Neutrophil (primary cell): ENCODE data around the gene CD177.
"Not testable (repeated sequence)": the region's sequence is repeated elsewhere in the genome, so short reads cannot be mapped to it uniquely, and the experiment has no call there.

Experiments
- H3K27ac ChIP-seq: fragments of 200-600 bp; sonication (generic); 2 replicates; pipeline ENCODE4 v1.5.1; 2016; ENCODE audit warnings: mild to moderate bottlenecking, moderate library complexity
- H3K27me3 ChIP-seq: fragments of 200-600 bp; sonication (generic); 2 replicates; pipeline ENCODE4 v1.6.0; 2016; ENCODE audit warnings: mild to moderate bottlenecking
- H3K36me3 ChIP-seq: fragments of 200-600 bp; sonication (generic); 2 replicates; pipeline ENCODE4 v1.5.1; 2017
- H3K4me1 ChIP-seq, 2 experiments: fragments of 200-600 bp in 1 of 2; sonication (generic) in 1 of 2; 1 replicate in 1 of 2; 2 replicates in 1 of 2; pipeline versions ENCODE4 v1.5.1 to v1.6.1; 2013 to 2016; ENCODE audit warnings: low read depth in 1 of 2, low read length in 1 of 2, mild to moderate bottlenecking in 1 of 2, moderate library complexity in 1 of 2; ENCODE audit not compliant: control insufficient read depth in 1 of 2, insufficient read depth in 1 of 2
- H3K4me3 ChIP-seq, 2 experiments: fragments of 200-600 bp in 1 of 2; sonication (generic) in 1 of 2; 1 replicate in 1 of 2; 2 replicates in 1 of 2; pipeline ENCODE4 v1.5.1; 2013 to 2016; ENCODE audit warnings: low read depth in 1 of 2, low read length in 1 of 2, mild to moderate bottlenecking in 1 of 2, moderate library complexity in 1 of 2
- H3K9me3 ChIP-seq: fragments of 200-600 bp; sonication (generic); 2 replicates; pipeline ENCODE4 v1.5.1; 2016
- CTCF ChIP-seq: fragments of 200-600 bp; sonication (generic); IDR thresholded peaks from 2 replicates; pipeline ENCODE4 v1.5.1; 2016; ENCODE audit warnings: antibody characterized with exemption

CD177 gene

GRCh38 chr19:43367822-43368221 is 14.3 kb downstream of the CD177 start:
- no peak for TF ChIP-seq CTCF
- peaks cover 2% of the 10 kb centered on the region for H3K36me3 ChIP-seq
- no peaks in the 10 kb centered on the region for H3K9me3 ChIP-seq
- H3K27ac ChIP-seq: no peak overlapping the region
- H3K4me1 ChIP-seq: peaks cover 8 to 17% of the 10 kb centered on the region in 2 experiments
- no peak overlapping the region for H3K4me3 ChIP-seq
- peaks cover 11% of the 10 kb centered on the region for H3K27me3 ChIP-seq

GRCh38 chr19:43368897-43369296 is 15.4 kb downstream of the CD177 start:
- peaks cover 8 to 17% of the 10 kb centered on the region in 2 experiments for H3K4me1 ChIP-seq
- not testable (repeated sequence) for H3K4me3 ChIP-seq, H3K27ac ChIP-seq, H3K36me3 ChIP-seq, H3K9me3 ChIP-seq
- H3K27me3 ChIP-seq: peaks cover 11% of the 10 kb centered on the region

- Histone ChIP-seq H3K9me3 (no peaks in the 10 kb centered on the region), H3K27me3 (peaks cover 11% of the 10 kb centered on the region), H3K4me1 (peaks cover 8 to 17% of the 10 kb centered on the region in 2 experiments), H3K36me3 (no peaks in the 10 kb centered on the region), H3K4me3 (no peak overlapping the region), H3K27ac (no peak overlapping the region)
- no peak for TF ChIP-seq CTCF
Observed at GRCh38 chr19:43371909-43372308, 18.4 kb downstream of the CD177 start.

DNA sequence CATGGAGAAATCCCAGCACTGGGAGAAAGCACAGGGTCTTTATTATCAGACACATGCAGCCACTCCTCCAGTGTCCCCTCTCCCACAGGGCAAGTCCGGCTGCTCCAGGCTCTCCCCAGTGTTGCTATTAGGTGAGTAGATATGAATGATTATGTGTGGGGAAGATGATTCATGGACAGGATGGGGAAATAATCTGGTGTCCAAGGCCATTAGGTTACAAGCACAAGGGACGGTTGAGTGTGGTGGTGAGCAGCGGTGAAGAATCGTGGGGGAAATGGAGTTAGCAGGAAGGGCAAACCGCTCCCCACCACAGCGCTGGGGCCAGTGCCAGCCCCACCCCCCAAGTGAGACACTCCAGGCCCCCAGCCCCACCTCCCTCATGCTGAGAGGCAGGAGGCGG is 19.0 kb downstream of the CD177 start:
- no peak for TF ChIP-seq CTCF
- Histone ChIP-seq H3K27me3 (peaks cover 11% of the 10 kb centered on the region), H3K4me1 (peaks cover 8 to 17% of the 10 kb centered on the region in 2 experiments), H3K36me3 (no peaks in the 10 kb centered on the region), H3K27ac (no peak overlapping the region), H3K9me3 (no peaks in the 10 kb centered on the region), H3K4me3 (no peak overlapping the region)

DNA sequence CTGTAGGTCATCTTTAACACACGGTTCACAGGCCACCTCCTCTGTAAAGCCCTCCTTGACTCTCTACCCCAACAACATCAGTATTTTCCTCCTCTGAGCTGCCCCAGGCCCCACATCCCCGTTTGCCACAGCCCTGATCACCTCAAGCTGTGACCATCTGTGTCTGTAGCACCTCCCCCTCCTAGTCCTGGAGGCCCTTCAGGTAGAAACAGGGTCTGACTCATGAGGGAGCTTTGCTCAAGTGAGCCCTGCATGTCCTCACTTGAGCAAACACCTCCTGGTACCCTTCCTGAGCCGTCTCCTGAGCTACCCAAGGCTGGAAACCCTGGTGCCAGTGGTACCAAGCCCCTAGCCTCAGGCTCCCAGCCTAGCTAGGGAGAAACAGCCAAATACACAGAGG is 24.1 kb downstream of the CD177 start:
- not testable (repeated sequence) for H3K27ac ChIP-seq, H3K36me3 ChIP-seq, H3K4me1 ChIP-seq, H3K27me3 ChIP-seq, H3K4me3 ChIP-seq, H3K9me3 ChIP-seq

DNA sequence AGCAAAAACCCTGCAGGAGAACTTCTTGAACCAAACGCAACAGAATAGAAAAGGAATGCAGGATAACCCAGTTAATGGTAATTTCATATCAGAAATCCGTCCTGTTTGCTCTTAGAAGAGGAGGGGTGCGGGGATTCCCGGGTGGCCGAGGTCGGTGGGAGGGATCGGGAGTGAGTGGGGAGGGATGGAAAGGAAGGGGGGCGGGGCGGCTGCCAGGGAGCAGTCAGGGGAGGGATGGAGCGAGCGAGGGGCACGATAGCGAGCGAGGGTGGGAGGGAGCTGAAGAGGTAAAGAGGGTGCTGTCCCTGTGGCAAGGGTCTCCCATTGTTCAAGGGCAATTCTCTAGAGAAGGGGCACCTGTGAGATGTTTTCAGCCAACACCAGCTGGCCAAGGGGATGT is 26.5 kb downstream of the CD177 start:
- Histone ChIP-seq H3K4me3 (no peak overlapping the region), H3K27me3 (peaks cover 6% of the 10 kb centered on the region), H3K27ac (no peak overlapping the region), H3K4me1 (peaks cover under 1 to 4% of the 10 kb centered on the region in 2 experiments), H3K9me3 (no peaks in the 10 kb centered on the region), H3K36me3 (no peaks in the 10 kb centered on the region)
- no peak for TF ChIP-seq CTCF
